ENCODE measurements around the gene TCEA2.

TCEA2 gene

DNA sequence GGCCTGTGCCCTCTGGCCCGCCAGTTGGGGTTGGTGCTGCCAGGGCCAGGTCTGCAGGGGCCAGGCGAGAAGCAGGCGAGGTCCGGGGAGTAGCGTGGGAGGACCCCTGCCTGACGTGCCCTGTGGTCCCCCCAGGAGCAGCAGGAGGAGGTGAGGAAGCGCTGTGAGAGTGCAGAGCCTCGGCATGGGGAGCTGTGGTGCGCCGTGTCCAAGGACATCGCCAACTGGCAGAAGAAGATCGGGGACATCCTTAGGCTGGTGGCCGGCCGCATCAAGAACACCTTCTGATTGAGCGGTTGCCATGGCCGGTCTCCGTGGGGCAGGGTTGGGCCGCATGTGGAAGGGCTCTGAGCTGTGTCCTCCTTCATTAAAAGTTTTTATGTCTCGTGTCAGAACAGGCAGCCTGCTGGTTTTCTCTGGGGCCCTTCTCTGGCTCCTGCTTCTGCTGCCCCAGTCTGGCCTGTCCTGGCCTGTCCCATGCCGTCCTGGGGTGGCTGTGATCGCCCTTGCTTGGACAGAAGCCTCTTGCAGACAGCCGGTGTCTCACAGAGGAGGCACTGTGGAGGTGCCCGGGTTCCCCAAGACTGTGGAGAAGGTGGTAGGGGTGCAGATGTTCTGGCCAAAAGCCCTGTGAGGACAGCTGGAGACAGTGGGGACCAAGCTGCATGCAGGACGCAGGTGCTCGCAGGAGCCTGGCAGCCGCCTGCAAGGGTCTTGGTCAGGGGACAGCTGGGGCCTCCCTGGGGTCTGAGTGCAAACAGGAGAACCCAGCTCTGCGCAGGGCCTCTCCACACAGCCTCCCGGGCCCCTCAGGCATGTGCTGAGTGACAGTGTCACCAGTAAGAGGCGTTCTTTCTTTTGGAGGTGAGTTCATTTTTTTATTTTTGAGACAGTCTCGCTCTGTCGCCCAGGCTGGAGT lies 30.0 kb upstream of the TCEA2 start:
- H3K27me3 ChIP-seq (ENCODE audit: control insufficient read depth in 1 of 2, insufficient read depth in 1 of 2, low read length in 2 of 2), result peaks cover 9 to 18% of the 10 kb centered on the region in 2 experiments
- WGBS, result 94% methylated on average over 31 of the region's 31 CpGs
- no peak overlapping the region for H2BK120ac ChIP-seq (ENCODE audit: low read depth, low read length)
- H3K27ac ChIP-seq (ENCODE audit: low read length, poor library complexity, severe bottlenecking), result no peak overlapping the region
- H3K9me3 ChIP-seq (ENCODE audit: control insufficient read depth, low read length), result no peaks in the 10 kb centered on the region
- no peak overlapping the region for H4K91ac ChIP-seq (ENCODE audit: low read length)
- peaks cover 7% of the 10 kb centered on the region for H3K79me1 ChIP-seq (replicated peaks; ENCODE audit: low read length, poor library complexity, severe bottlenecking)
- no peak overlapping the region for H3K14ac ChIP-seq (ENCODE audit: low read length in 2 of 2)
- peaks cover 68 to 76% of the 10 kb centered on the region in 2 experiments for H3K36me3 ChIP-seq (ENCODE audit: control insufficient read depth in 1 of 2, insufficient read depth in 2 of 2, low read depth in 1 of 2, low read length in 2 of 2)
- H2BK15ac ChIP-seq (ENCODE audit: low read depth, poor library complexity, severe bottlenecking), result no peak overlapping the region
- H2BK12ac ChIP-seq (ENCODE audit: low read length in 2 of 2), result no peak overlapping the region
- no peak overlapping the region for H3K4me3 ChIP-seq (ENCODE audit: insufficient read depth in 1 of 2, low read depth in 1 of 2, low read length in 2 of 2)
- H2BK5ac ChIP-seq (ENCODE audit: low read depth, low read length, poor library complexity, severe bottlenecking), result no peak overlapping the region
- no peak for DNase-seq
- no peak overlapping the region for H3K4ac ChIP-seq (ENCODE audit: low read depth in 1 of 2, low read length in 2 of 2)
- no peak overlapping the region for H3K4me2 ChIP-seq (ENCODE audit: low read length, poor library complexity, severe bottlenecking)
- no peak overlapping the region for H3K9ac ChIP-seq (ENCODE audit: low read length)
- no peak overlapping the region for H2AFZ ChIP-seq (ENCODE audit: low read depth, low read length)
- no peak overlapping the region for H2AK5ac ChIP-seq (ENCODE audit: low read length, severe bottlenecking)
- peaks cover 19% of the 10 kb centered on the region for H3K4me1 ChIP-seq (ENCODE audit: control insufficient read depth, insufficient read depth, low read depth, low read length)
- H3K18ac ChIP-seq (ENCODE audit: low read depth in 1 of 2, low read length in 2 of 2), result no peak overlapping the region
- H4K8ac ChIP-seq (ENCODE audit: low read length), result no peak overlapping the region
- no peak overlapping the region for H3K23ac ChIP-seq (ENCODE audit: low read length in 2 of 2)

DNA sequence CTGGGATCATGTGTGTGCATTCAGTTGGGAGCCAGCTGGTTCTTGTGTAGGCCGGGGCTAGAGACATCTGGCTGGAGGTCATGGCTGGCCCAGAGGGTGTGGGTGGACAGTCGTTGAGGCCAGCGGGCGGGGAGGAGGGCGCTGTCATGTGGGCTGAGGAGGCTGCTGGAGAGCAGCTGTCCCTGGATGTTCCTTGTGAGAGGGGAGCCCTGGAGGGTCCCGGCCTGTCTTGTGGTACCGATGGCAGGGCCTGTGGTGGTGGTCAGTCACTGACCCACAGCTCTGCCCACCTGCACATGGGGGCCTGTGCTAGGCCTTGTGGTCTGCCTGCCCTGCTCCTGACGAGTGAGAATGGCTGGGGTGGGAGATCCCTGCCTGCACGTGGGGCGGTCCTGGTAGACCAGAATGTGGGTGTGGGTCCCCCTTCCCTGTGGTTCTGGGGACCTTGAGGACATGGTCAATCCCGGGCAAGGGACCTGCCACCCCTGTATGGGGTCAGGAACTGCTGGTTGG lies 29.0 kb upstream of the TCEA2 start:
- Histone ChIP-seq H3K23ac (ENCODE audit: low read length in 2 of 2) (no peak overlapping the region), H2BK15ac (ENCODE audit: low read depth, poor library complexity, severe bottlenecking) (no peak overlapping the region), H3K79me1 (replicated peaks; ENCODE audit: low read length, poor library complexity, severe bottlenecking) (peaks cover 4% of the 10 kb centered on the region), H2BK120ac (ENCODE audit: low read depth, low read length) (no peak overlapping the region), H3K4me3 (ENCODE audit: insufficient read depth in 1 of 2, low read depth in 1 of 2, low read length in 2 of 2) (no peak overlapping the region), H2AFZ (ENCODE audit: low read depth, low read length) (no peak overlapping the region), H2BK12ac (ENCODE audit: low read length in 2 of 2) (no peak overlapping the region), H3K36me3 (ENCODE audit: control insufficient read depth in 1 of 2, insufficient read depth in 2 of 2, low read depth in 1 of 2, low read length in 2 of 2) (peaks cover 57 to 67% of the 10 kb centered on the region in 2 experiments), H3K14ac (ENCODE audit: low read length in 2 of 2) (no peak overlapping the region), H2AK5ac (ENCODE audit: low read length, severe bottlenecking) (no peak overlapping the region), H3K4me1 (ENCODE audit: control insufficient read depth, insufficient read depth, low read depth, low read length) (peaks cover 29% of the 10 kb centered on the region), H3K4ac (ENCODE audit: low read depth in 1 of 2, low read length in 2 of 2) (no peak overlapping the region), H4K8ac (ENCODE audit: low read length) (no peak overlapping the region), H4K91ac (ENCODE audit: low read length) (no peak overlapping the region), H2BK5ac (ENCODE audit: low read depth, low read length, poor library complexity, severe bottlenecking) (no peak overlapping the region), H3K27me3 (ENCODE audit: control insufficient read depth in 1 of 2, insufficient read depth in 1 of 2, low read length in 2 of 2) (peaks cover 9 to 23% of the 10 kb centered on the region in 2 experiments), H3K9me3 (ENCODE audit: control insufficient read depth, low read length) (no peaks in the 10 kb centered on the region), H3K9ac (ENCODE audit: low read length) (no peak overlapping the region), H3K27ac (ENCODE audit: low read length, poor library complexity, severe bottlenecking) (no peak overlapping the region), H3K4me2 (ENCODE audit: low read length, poor library complexity, severe bottlenecking) (no peak overlapping the region), H3K18ac (ENCODE audit: low read depth in 1 of 2, low read length in 2 of 2) (no peak overlapping the region)
- 93% methylated on average over 11 of the region's 11 CpGs for WGBS
- no peak for DNase-seq

DNA sequence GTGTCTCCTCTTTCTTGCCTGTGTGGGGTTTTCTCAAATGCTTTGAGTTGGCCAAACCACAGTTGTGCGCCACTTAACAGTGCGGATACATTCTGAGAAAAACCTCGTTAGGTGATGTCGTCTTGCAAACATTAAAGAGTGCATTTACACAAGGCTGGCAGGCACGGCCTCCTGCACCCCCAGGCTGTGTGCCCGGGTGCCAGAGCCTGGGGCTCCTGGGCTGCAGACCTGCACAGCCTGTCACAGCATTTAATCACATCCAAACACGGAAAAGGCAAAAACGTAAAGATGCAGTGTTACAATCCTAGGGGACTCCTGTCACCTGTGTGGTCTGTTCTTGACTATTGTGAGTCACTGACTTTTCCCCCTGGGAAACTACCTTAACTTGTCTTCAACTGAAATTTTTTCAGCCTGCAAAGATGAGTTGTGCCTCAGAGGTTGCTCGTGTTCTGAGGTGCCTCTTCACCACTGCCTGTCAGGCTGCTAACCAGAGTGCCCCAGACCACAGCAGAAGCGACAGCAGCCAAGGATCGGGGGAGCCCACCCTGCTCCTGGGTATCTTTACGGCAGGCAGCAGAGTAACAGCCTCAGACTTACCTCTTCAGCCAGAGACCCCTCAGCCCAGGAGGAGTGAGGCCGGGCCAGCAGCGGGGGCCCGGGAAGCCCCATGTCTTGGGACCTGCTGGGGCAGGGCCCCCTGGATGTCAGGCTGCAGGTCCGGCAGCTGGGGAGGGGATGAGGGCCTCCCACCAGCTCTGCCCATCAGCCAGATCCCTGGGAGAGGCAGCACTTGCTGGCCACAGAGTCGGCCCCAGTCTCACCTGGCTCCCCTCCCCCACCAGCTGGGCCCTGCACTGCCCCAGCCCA lies 27.7 kb upstream of the TCEA2 start:
- peaks cover 14 to 35% of the 10 kb centered on the region in 2 experiments for H3K27me3 ChIP-seq (ENCODE audit: control insufficient read depth in 1 of 2, insufficient read depth in 1 of 2, low read length in 2 of 2)
- no peak overlapping the region for H2BK120ac ChIP-seq (ENCODE audit: low read depth, low read length)
- no peak overlapping the region for H3K4me2 ChIP-seq (ENCODE audit: low read length, poor library complexity, severe bottlenecking)
- no peak overlapping the region for H3K4me3 ChIP-seq (ENCODE audit: insufficient read depth in 1 of 2, low read depth in 1 of 2, low read length in 2 of 2)
- no peak overlapping the region for H3K4ac ChIP-seq (ENCODE audit: low read depth in 1 of 2, low read length in 2 of 2)
- H2BK15ac ChIP-seq (ENCODE audit: low read depth, poor library complexity, severe bottlenecking), result no peak overlapping the region
- no peak overlapping the region for H2AFZ ChIP-seq (ENCODE audit: low read depth, low read length)
- H3K14ac ChIP-seq (ENCODE audit: low read length in 2 of 2), result no peak overlapping the region
- H2BK12ac ChIP-seq (ENCODE audit: low read length in 2 of 2), result no peak overlapping the region
- H3K9ac ChIP-seq (ENCODE audit: low read length), result no peak overlapping the region
- no peak overlapping the region for H3K27ac ChIP-seq (ENCODE audit: low read length, poor library complexity, severe bottlenecking)
- peaks cover 38% of the 10 kb centered on the region for H3K4me1 ChIP-seq (ENCODE audit: control insufficient read depth, insufficient read depth, low read depth, low read length)
- H3K18ac ChIP-seq (ENCODE audit: low read depth in 1 of 2, low read length in 2 of 2), result no peak overlapping the region
- H4K91ac ChIP-seq (ENCODE audit: low read length), result no peak overlapping the region
- peaks cover 3% of the 10 kb centered on the region for H3K79me1 ChIP-seq (replicated peaks; ENCODE audit: low read length, poor library complexity, severe bottlenecking)
- no peak for DNase-seq
- H3K9me3 ChIP-seq (ENCODE audit: control insufficient read depth, low read length), result no peaks in the 10 kb centered on the region
- H2AK5ac ChIP-seq (ENCODE audit: low read length, severe bottlenecking), result no peak overlapping the region
- no peak overlapping the region for H4K8ac ChIP-seq (ENCODE audit: low read length)
- 86% methylated on average over 17 of the region's 17 CpGs for WGBS
- peaks cover 45 to 55% of the 10 kb centered on the region in 2 experiments for H3K36me3 ChIP-seq (ENCODE audit: control insufficient read depth in 1 of 2, insufficient read depth in 2 of 2, low read depth in 1 of 2, low read length in 2 of 2)
- H3K23ac ChIP-seq (ENCODE audit: low read length in 2 of 2), result no peak overlapping the region
- no peak overlapping the region for H2BK5ac ChIP-seq (ENCODE audit: low read depth, low read length, poor library complexity, severe bottlenecking)

- H3K9ac ChIP-seq (ENCODE audit: low read length), result no peak within 1 kb of the TSS
- H3K23ac ChIP-seq (ENCODE audit: low read length in 2 of 2), result no peak within 1 kb of the TSS
- H4K8ac ChIP-seq (ENCODE audit: low read length), result no peak within 1 kb of the TSS
- no peak for DNase-seq
- H3K36me3 ChIP-seq (ENCODE audit: control insufficient read depth in 1 of 2, insufficient read depth in 2 of 2, low read depth in 1 of 2, low read length in 2 of 2), result peaks cover 38 to 48% of the 10 kb centered on the region in 2 experiments
- no peak within 1 kb of the TSS for H4K91ac ChIP-seq (ENCODE audit: low read length)
- no peak within 1 kb of the TSS for H2AFZ ChIP-seq (ENCODE audit: low read depth, low read length)
- no peak within 1 kb of the TSS for H2BK12ac ChIP-seq (ENCODE audit: low read length in 2 of 2)
- H3K4me3 ChIP-seq (ENCODE audit: insufficient read depth in 1 of 2, low read depth in 1 of 2, low read length in 2 of 2), result no peak within 1 kb of the TSS
- no peak within 1 kb of the TSS for H2BK5ac ChIP-seq (ENCODE audit: low read depth, low read length, poor library complexity, severe bottlenecking)
- peaks cover 21 to 42% of the 10 kb centered on the region in 2 experiments for H3K27me3 ChIP-seq (ENCODE audit: control insufficient read depth in 1 of 2, insufficient read depth in 1 of 2, low read length in 2 of 2)
- WGBS, result 73% methylated on average over 9 of the region's 10 CpGs
- no peak within 1 kb of the TSS for H2BK120ac ChIP-seq (ENCODE audit: low read depth, low read length)
- no peak within 1 kb of the TSS for H3K4me2 ChIP-seq (ENCODE audit: low read length, poor library complexity, severe bottlenecking)
- H3K18ac ChIP-seq (ENCODE audit: low read depth in 1 of 2, low read length in 2 of 2), result no peak within 1 kb of the TSS
- H3K27ac ChIP-seq (ENCODE audit: low read length, poor library complexity, severe bottlenecking), result no peak within 1 kb of the TSS
- peaks cover 1% of the 10 kb centered on the region for H3K79me1 ChIP-seq (replicated peaks; ENCODE audit: low read length, poor library complexity, severe bottlenecking)
- H3K4me1 ChIP-seq (ENCODE audit: control insufficient read depth, insufficient read depth, low read depth, low read length), result peaks cover 38% of the 10 kb centered on the region
- H3K14ac ChIP-seq (ENCODE audit: low read length in 2 of 2), result no peak within 1 kb of the TSS
- H2BK15ac ChIP-seq (ENCODE audit: low read depth, poor library complexity, severe bottlenecking), result no peak within 1 kb of the TSS
- H3K4ac ChIP-seq (ENCODE audit: low read depth in 1 of 2, low read length in 2 of 2), result no peak within 1 kb of the TSS
- no peak within 1 kb of the TSS for H2AK5ac ChIP-seq (ENCODE audit: low read length, severe bottlenecking)
- H3K9me3 ChIP-seq (ENCODE audit: control insufficient read depth, low read length), result no peaks in the 10 kb centered on the region
These were observed 27.1 kb upstream of the TCEA2 start, which contains the start of gene C20orf204 for GRCh38 chr20:64035933-64036345. C20orf204 (plus strand) TSS chr20:64036182; CDS start chr20:64036324, 142 bp downstream.

Measured in mesenchymal stem cell (in vitro differentiated cells and primary cell).